ENCODE results near the gene LRP4. TPM values are rescaled to one million over a fixed set of nuclear protein-coding genes. Genes with fewer than 3 reads are reported as not detected.

LRP4 gene
- polyA plus RNA-seq, 1 experiment = 1.3 TPM

DNA sequence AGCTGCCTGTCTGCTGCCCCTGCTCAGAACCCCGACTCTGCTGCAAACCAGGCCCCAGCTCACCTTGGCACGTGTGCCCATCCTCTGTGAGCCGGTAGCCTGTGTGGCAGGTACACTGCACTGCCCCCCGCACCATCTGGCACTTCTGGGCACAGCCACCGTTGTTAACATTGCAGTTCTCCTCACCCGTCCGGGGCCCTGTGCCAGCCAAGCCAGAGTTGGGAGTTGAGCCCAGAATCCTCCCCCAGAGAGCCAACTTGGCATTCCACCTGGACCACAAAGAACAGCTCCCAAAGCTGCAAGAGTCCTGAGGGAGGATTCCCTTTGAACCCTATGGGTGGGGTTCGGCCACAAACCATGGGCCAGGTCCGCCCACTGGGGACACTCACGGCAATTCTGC lies 22.5 kb downstream of the LRP4 start:
- ChIA-PET POLR2A (no interaction called here), CTCF (interaction anchor here (0.6 to 3.4 kb wide), 9 partner anchors 8 to 459 kb away, joined by 3 to 34 read pairs (median 3); no protein-coding TSS in a partner anchor)
- Histone ChIP-seq H3K36me3 (ENCODE audit: control insufficient read depth, insufficient read depth, low read length) (no peaks in the 10 kb centered on the region; the same call in none of the 2 replicates), H3K4me3 (ENCODE audit: low read depth, low read length) (no peak overlapping the region), H3K27me3 (ENCODE audit: control insufficient read depth, insufficient read depth, low read length) (no peaks in the 10 kb centered on the region)
- no peak for TF ChIP-seq CTCF (IDR thresholded peaks at IDR 0.05; ENCODE audit: insufficient read depth, low read depth, low read length)
- no peak for DNase-seq (ENCODE audit: low read depth)

- TF ChIP-seq CTCF (IDR thresholded peaks at IDR 0.05; ENCODE audit: insufficient read depth, low read depth, low read length) = no peak
- H3K4me3 ChIP-seq (ENCODE audit: low read depth, low read length) = no peak overlapping the region
- no peak for DNase-seq (ENCODE audit: low read depth)
- no peaks in the 10 kb centered on the region; the same call in none of the 2 replicates for H3K36me3 ChIP-seq (ENCODE audit: control insufficient read depth, insufficient read depth, low read length)
- ChIA-PET CTCF (interaction anchor here (0.6 to 3.4 kb wide), 4 partner anchors 9 to 460 kb away, joined by 3 to 34 read pairs (median 4); no protein-coding TSS in a partner anchor), POLR2A (no interaction called here)
- no peaks in the 10 kb centered on the region for H3K27me3 ChIP-seq (ENCODE audit: control insufficient read depth, insufficient read depth, low read length)
Measured at GRCh38 chr11:46894961-46895360, 23.4 kb downstream of the LRP4 start.

GRCh38 chr11:46894506-46894905 lies 23.8 kb downstream of the LRP4 start:
- no peak overlapping the region for H3K4me3 ChIP-seq (ENCODE audit: low read depth, low read length)
- CTCF ChIA-PET = interaction anchor here (0.6 to 3.4 kb wide), 4 partner anchors 9 to 457 kb away, joined by 3 to 34 read pairs (median 5); no protein-coding TSS in a partner anchor
- POLR2A ChIA-PET = no interaction called here
- DNase-seq (ENCODE audit: low read depth) = no peak
- no peaks in the 10 kb centered on the region; the same call in 1 of the 2 replicates for H3K36me3 ChIP-seq (ENCODE audit: control insufficient read depth, insufficient read depth, low read length)
- TF ChIP-seq CTCF (IDR thresholded peaks at IDR 0.05; ENCODE audit: insufficient read depth, low read depth, low read length) = no peak
- no peaks in the 10 kb centered on the region for H3K27me3 ChIP-seq (ENCODE audit: control insufficient read depth, insufficient read depth, low read length)

- ChIA-PET POLR2A (no interaction called here), CTCF (interaction anchor here (0.6 to 2.1 kb wide), 4 partner anchors 188 to 269 kb away, joined by 3 to 7 read pairs (median 5); no protein-coding TSS in a partner anchor)
- H3K4me3 ChIP-seq (ENCODE audit: low read depth, low read length) = no peak overlapping the region
- H3K27me3 ChIP-seq (ENCODE audit: control insufficient read depth, insufficient read depth, low read length) = no peaks in the 10 kb centered on the region
- no peaks in the 10 kb centered on the region for H3K36me3 ChIP-seq (ENCODE audit: control insufficient read depth, insufficient read depth, low read length)
- no peak for DNase-seq (ENCODE audit: low read depth)
- no peak for TF ChIP-seq CTCF (IDR thresholded peaks at IDR 0.05; ENCODE audit: insufficient read depth, low read depth, low read length)
Measured at GRCh38 chr11:46892838-46893237, 25.5 kb downstream of the LRP4 start.

DNA sequence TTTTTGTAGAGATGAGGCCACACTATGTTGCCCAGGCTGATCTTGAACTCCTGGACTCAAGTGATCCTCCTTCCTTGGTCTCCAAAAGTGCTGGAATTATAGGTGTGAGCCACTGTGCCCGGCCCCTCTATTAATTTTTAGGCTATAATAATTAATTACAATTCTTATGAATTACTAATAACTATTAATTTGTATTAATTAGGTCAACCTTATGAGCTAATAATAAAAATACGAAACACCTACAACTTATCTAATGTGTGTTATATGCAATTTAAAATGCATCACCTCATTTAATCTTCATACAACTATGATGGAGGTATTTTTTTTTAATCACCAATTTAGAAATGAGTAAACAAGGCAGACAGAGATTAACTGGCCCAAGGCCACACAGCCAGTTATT lies 26.2 kb downstream of the LRP4 start:
- ChIA-PET CTCF (interaction anchor here (0.6 to 2.6 kb wide), 5 partner anchors 9 to 269 kb away, joined by 3 to 38 read pairs (median 5); no protein-coding TSS in a partner anchor), POLR2A (no interaction called here)
- no peak for TF ChIP-seq CTCF (IDR thresholded peaks at IDR 0.05; ENCODE audit: insufficient read depth, low read depth, low read length)
- no peak for DNase-seq (ENCODE audit: low read depth)
- no peak overlapping the region for H3K4me3 ChIP-seq (ENCODE audit: low read depth, low read length)
- no peaks in the 10 kb centered on the region for H3K36me3 ChIP-seq (ENCODE audit: control insufficient read depth, insufficient read depth, low read length)
- no peaks in the 10 kb centered on the region for H3K27me3 ChIP-seq (ENCODE audit: control insufficient read depth, insufficient read depth, low read length)
